Heart left ventricle (tissue), 16 donors: Measurements from ENCODE around the gene P2RX6. TPM values are rescaled to one million over a fixed set of nuclear protein-coding genes. Genes with fewer than 3 reads are reported as not detected.
A peak's percentile ranks its signal among the peaks of the same experiment; 100 is the strongest.
"Not testable (repeated sequence)": the region's sequence is repeated elsewhere in the genome, so short reads cannot be mapped to it uniquely, and the experiment has no call there.

ENCODE experiments used
- ATAC-seq, 4 donors: fragments of 200-7000 bp; cut with Tn5 transposase; one replicate each; pipeline ENCODE4 v1.9.1; 2020 to 2022; ENCODE audit warnings: moderate library complexity in 4 of 4, mild to moderate bottlenecking in 3 of 4, moderate number of reproducible peaks in 1 of 4
- DNase-seq, 5 donors: peaks; one replicate each; pipeline ENCODE4 v3.0.0-alpha.2; 2020
- H3K27ac ChIP-seq, 12 donors: fragments of 200-600 bp; sonication (generic) in 4 of 12; one replicate each; pipeline versions ENCODE4 v1.5.0 to v1.8.0; 2016 to 2022; ENCODE audit warnings: mild to moderate bottlenecking in 2 of 12
- H3K27me3 ChIP-seq, 9 donors: fragments of 200-600 bp; sonication (generic) in 2 of 9; one replicate each; pipeline versions ENCODE4 v1.5.1 to v1.8.0; 2016 to 2022; ENCODE audit warnings: mild to moderate bottlenecking in 3 of 9
- H3K36me3 ChIP-seq, 9 donors: fragments of 200-600 bp; sonication (generic) in 2 of 9; one replicate each; pipeline versions ENCODE4 v1.5.0 to v1.8.0; 2018 to 2022; ENCODE audit warnings: mild to moderate bottlenecking in 2 of 9
- H3K4me1 ChIP-seq, 12 donors: fragments of 200-600 bp; sonication (generic) in 4 of 12; one replicate each; pipeline versions ENCODE4 v1.5.0 to v1.8.0; 2016 to 2022; ENCODE audit warnings: mild to moderate bottlenecking in 3 of 12
- H3K4me3 ChIP-seq, 12 donors: fragments of 200-600 bp; sonication (generic) in 4 of 12; one replicate each; pipeline versions ENCODE4 v1.5.0 to v1.8.0; 2017 to 2022; ENCODE audit warnings: mild to moderate bottlenecking in 9 of 12, moderate library complexity in 4 of 12
- H3K9me3 ChIP-seq, 12 donors: fragments of 200-600 bp; sonication (generic) in 4 of 12; one replicate each; pipeline versions ENCODE4 v1.5.0 to v1.8.0; 2016 to 2022; ENCODE audit warnings: mild to moderate bottlenecking in 1 of 12
- CTCF ChIP-seq, 12 donors: fragments of 200-600 bp; sonication (generic) in 4 of 12; IDR thresholded peaks; one replicate each; pipeline versions ENCODE4 v1.5.0 to v1.8.0; 2018 to 2022; ENCODE audit warnings: antibody characterized with exemption in 12 of 12, mild to moderate bottlenecking in 5 of 12
- POLR2A ChIP-seq, 2 donors: fragments of 450-650 bp; IDR thresholded peaks; one replicate each; pipeline ENCODE4 v1.6.1; 2017; ENCODE audit warnings: antibody characterized with exemption in 2 of 2, mild to moderate bottlenecking in 2 of 2, moderate library complexity in 2 of 2
- WGBS, 4 donors: extraction: QIAGEN DNeasy Blood & Tissue Kit in 2 of 4; methylation state at CpG; one replicate each; pipeline versions ENCODE4 v1.1.5 to v1.1.7; 2013 to 2018; 5-methylcytosine and 5-hydroxymethylcytosine counted together
- intact Hi-C, 10 donors: fragments of 100-400 bp; cut with DNase I; formaldehyde crosslinking; loops; one replicate each; pipeline versions ENCODE4 v1.11.1 to v1.14.2; 2022
- polyA plus RNA-seq, 2 donors: library from polyadenylated mRNA; stranded (reverse); fragments of 200-250 nt; gene quantifications; one replicate each; pipeline ENCODE4 v1.2.3, GENCODE V29; 2013
- total RNA-seq, 9 donors: library from RNA; depleted of rRNA in 2 of 9; stranded (reverse); fragments of >200 nt in 2 of 9; fragmentation: NEBNext Ultra II Directional in 3 of 9; extraction: Animal tissue kit (Norgen Biotek cat#: 25700) in 3 of 9; gene quantifications; one replicate each; pipeline versions ENCODE4 v1.1.0 to v1.2.4, GENCODE V29; 2016 to 2023
- donor health status: ischemic (EF 13 %, LVEDD 7.1; RV severe dilation, severe dysfunction).
- donor health status: healthy with polysubstance abuse.
- donor health status: DM: no; HTN: yes; CAD: no.
- donor health status: DM: no; HTN: no; CAD: no.
- donor health status: ischemic (EF 25% LVEDD 6.9; RV normal size, moderate dysfunction).
- donor health status: ischemic (EF 25% LVEDD 5.7; RV mildly dilated, moderate dysfunction).
- donor health status: healthy.
- donor health status: DM: yes; HTN: yes; CAD: no.
- donor health status: ischemic (EF 35%, LVEDD 5.7; RV mildly dilated, moderate dysfunction).
- donor health status: nonischemic (EF 11% LVEDD 7.7; RV severe dilation, severe dysfunction).
- donor health status: DM: yes; HTN: yes; CAD: no.
- donor health status: PGD.
- donor health status: ischemic (EF 29% LVEDD 5.4; RV normal size, mild dysfunction).
- donor health status: nonischemic (EF 23%, LVEDD 6.1; RV moderate dilation, normal function).

Gene P2RX6
- total and polyA plus RNA-seq, 11 donors = 0.06 to 4.8 (median 1.5) TPM

GRCh38 chr22:20967697-20968211, 47.2 kb upstream of the P2RX6 start:
- intact Hi-C loops = loop anchor here in 4 of 10 donors (5.0 to 10.0 kb wide), 5 partner anchors 47 to 107 kb away; partner anchors contain the start of genes CRKL (in 1 of the 4) and P2RX6 (in 1 of the 4)
- no peak overlapping the region for H3K27ac ChIP-seq
- DNase-seq (no peak), ATAC-seq (no peak)
- H3K27me3 ChIP-seq = peaks cover 0 to 27% (median 11%) of the 10 kb centered on the region in 9 donors
- 54 to 67% (median 56%) methylated on average over 19 of the region's 19 CpGs for WGBS, 4 donors
- no peak overlapping the region for H3K4me3 ChIP-seq
- no peaks in the 10 kb centered on the region for H3K9me3 ChIP-seq
- TF ChIP-seq POLR2A (IDR thresholded peaks at IDR 0.05) = no peak
- TF ChIP-seq CTCF (IDR thresholded peaks at IDR 0.05) = no peak
- H3K36me3 ChIP-seq = no peaks in the 10 kb centered on the region
- peaks cover 0 to 29% (median 5%) of the 10 kb centered on the region in 12 donors for H3K4me1 ChIP-seq

GRCh38 chr22:20968281-20968977, 46.5 kb upstream of the P2RX6 start:
- DNase-seq = no peak
- no peak overlapping the region for H3K4me3 ChIP-seq
- H3K36me3 ChIP-seq = no peaks in the 10 kb centered on the region
- peak in 1 of 4 donors; percentile 36 for ATAC-seq
- intact Hi-C loops = loop anchor here in 4 of 10 donors (5.0 to 10.0 kb wide), 5 partner anchors 46 to 106 kb away; partner anchors contain the start of genes CRKL (in 1 of the 4) and P2RX6 (in 1 of the 4)
- peaks cover 0 to 34% (median 5%) of the 10 kb centered on the region in 12 donors for H3K4me1 ChIP-seq
- no peak for TF ChIP-seq CTCF (IDR thresholded peaks at IDR 0.05)
- 83 to 91% (median 88%) methylated on average over 6 to 7 of the region's 7 CpGs for WGBS, 4 donors
- H3K27me3 ChIP-seq = peaks cover 0 to 20% (median 11%) of the 10 kb centered on the region in 9 donors
- no peaks in the 10 kb centered on the region for H3K9me3 ChIP-seq
- H3K27ac ChIP-seq = peak overlapping the region in 1 of 12 donors; percentile 30

GRCh38 chr22:20970939-20971657, 43.9 kb upstream of the P2RX6 start:
- ATAC-seq = no peak
- no peak overlapping the region for H3K27ac ChIP-seq
- H3K9me3 ChIP-seq = no peaks in the 10 kb centered on the region
- no peaks in the 10 kb centered on the region for H3K36me3 ChIP-seq
- H3K4me3 ChIP-seq = no peak overlapping the region
- intact Hi-C loops = no loop called here
- peaks cover 0 to 21% (median 0%) of the 10 kb centered on the region in 12 donors for H3K4me1 ChIP-seq
- WGBS, 4 donors = 59 to 72% (median 64%) methylated on average over 3 to 4 of the region's 4 CpGs
- TF ChIP-seq POLR2A (IDR thresholded peaks at IDR 0.05) (no peak), CTCF (IDR thresholded peaks at IDR 0.05) (no peak)
- H3K27me3 ChIP-seq = no peaks in the 10 kb centered on the region
- no peak for DNase-seq

GRCh38 chr22:20972014-20972694, 42.8 kb upstream of the P2RX6 start:
- WGBS, 4 donors = 81 to 87% (median 82%) methylated on average over 11 of the region's 11 CpGs

More at GRCh38 chr22:20972014-20972694, 42.8 kb upstream of the P2RX6 start:
- H3K36me3 ChIP-seq, intact Hi-C loops, DNase-seq, H3K4me3 ChIP-seq, H3K9me3 ChIP-seq, H3K27me3 ChIP-seq: not testable (repeated sequence)
- Histone ChIP-seq H3K4me1 (peaks cover 0 to 21% (median 0%) of the 10 kb centered on the region in 12 donors), H3K27ac (peak overlapping the region in 1 of 12 donors; percentile 32)
- ATAC-seq = peak in 1 of 4 donors; percentile 24
